K562 (cell line): Measurements from ENCODE around the gene ATP6V1F. TPM values are rescaled to one million over a fixed set of nuclear protein-coding genes. Genes with fewer than 3 reads are reported as not detected.

ENCODE experiments used
- ATF2 ChIP-seq: sonication (generic); formaldehyde crosslinking; IDR thresholded peaks from 2 replicates; pipeline ENCODE4 v1.8.1; 2022; ENCODE audit warnings: missing genetic modification reagents
- CBFA2T3 ChIP-seq: fragments of 450-650 bp; IDR thresholded peaks from 2 replicates; pipeline ENCODE4 v1.6.1; 2017
- CBX2 ChIP-seq: fragments of 200-600 bp; sonication (generic); IDR thresholded peaks from one replicate; pipeline ENCODE4 v1.6.1; 2012; ENCODE audit warnings: mild to moderate bottlenecking, low read length, inconsistent platforms; ENCODE audit not compliant: insufficient read depth, poor library complexity, severe bottlenecking
- CBX8 ChIP-seq: fragments of 200-600 bp; sonication (generic); IDR thresholded peaks from 2 replicates; pipeline ENCODE4 v1.6.1; 2012; ENCODE audit warnings: borderline replicate concordance, mixed run types, low read depth, mild to moderate bottlenecking, moderate library complexity, mixed read lengths, low read length, control low read depth, inconsistent platforms; ENCODE audit not compliant: poor library complexity, severe bottlenecking; ENCODE audit errors: extremely low read depth
- CHD2 ChIP-seq: IDR thresholded peaks from 2 replicates; pipeline ENCODE4 v1.6.1; 2011; ENCODE audit warnings: low read depth, low read length
- CREB3 ChIP-seq: fragments of 450-650 bp; conservative IDR thresholded peaks from 2 replicates; pipeline ENCODE4 v1.6.1; 2016; ENCODE audit warnings: missing genetic modification characterization, low read depth, mild to moderate bottlenecking, missing compliant biosample characterization, moderate library complexity
- E2F4 ChIP-seq: sonication (generic); formaldehyde crosslinking; IDR thresholded peaks from 2 replicates; pipeline ENCODE4 v1.8.0; 2022; ENCODE audit warnings: mild to moderate bottlenecking, low read depth, missing genetic modification reagents
- FOS ChIP-seq: IDR thresholded peaks from 3 replicates; pipeline ENCODE4 v1.6.1; 2011; ENCODE audit not compliant: insufficient read length; ENCODE audit errors: extremely low read depth
- FOXP1 ChIP-seq: sonication (generic); formaldehyde crosslinking; IDR thresholded peaks from 2 replicates; pipeline ENCODE4 v1.8.0; 2022; ENCODE audit warnings: mild to moderate bottlenecking, missing genetic modification reagents
- HEY1 ChIP-seq: fragments of 250-450 bp; sonication (Bioruptor Pico); IDR thresholded peaks from 2 replicates; pipeline ENCODE4 v1.5.0; 2020; ENCODE audit warnings: mild to moderate bottlenecking, moderate library complexity, borderline replicate concordance
- MTA1 ChIP-seq: fragments of 450-650 bp; IDR thresholded peaks from 2 replicates; pipeline ENCODE4 v1.6.1; 2017; ENCODE audit warnings: borderline replicate concordance
- MXI1 ChIP-seq: IDR thresholded peaks from 2 replicates; pipeline ENCODE4 v1.6.1; 2011; ENCODE audit warnings: low read depth, mild to moderate bottlenecking, improper control_type of control experiment, low read length
- NCOA2 ChIP-seq, 2 experiments: fragments of 450-650 bp; IDR thresholded peaks; 2 replicates each; pipeline ENCODE4 v1.6.1; 2018; ENCODE audit warnings: mild to moderate bottlenecking in 2 of 2, moderate library complexity in 1 of 2; ENCODE audit not compliant: partially characterized antibody in 2 of 2
- POLR2G ChIP-seq: fragments of 200-400 bp; formaldehyde crosslinking; IDR thresholded peaks from 2 replicates; pipeline ENCODE4 v1.6.1; 2017; ENCODE audit warnings: low read depth, mild to moderate bottlenecking, antibody characterized with exemption, low read length, moderate library complexity
- PTBP1 ChIP-seq: fragments of 200-400 bp; formaldehyde crosslinking; IDR thresholded peaks from 2 replicates; pipeline ENCODE4 v1.6.1; 2017; ENCODE audit warnings: low read depth, low read length
- RFX5 ChIP-seq: IDR thresholded peaks from 2 replicates; pipeline ENCODE4 v1.6.1; 2011; ENCODE audit warnings: low read depth, mild to moderate bottlenecking, improper control_type of control experiment, low read length
- SREBF1 ChIP-seq: fragments of 150-350 bp; IDR thresholded peaks from 2 replicates; pipeline ENCODE4 v1.6.1; 2014; ENCODE audit warnings: antibody characterized with exemption, low read depth, low read length, borderline replicate concordance
- ZBTB49 ChIP-seq: sonication (generic); formaldehyde crosslinking; IDR thresholded peaks from 2 replicates; pipeline ENCODE4 v1.8.0; 2022; ENCODE audit warnings: missing genetic modification reagents, mild to moderate bottlenecking, borderline replicate concordance
- ZNF165 ChIP-seq: fragments of 250-450 bp; sonication (Bioruptor Pico); IDR thresholded peaks from 2 replicates; pipeline ENCODE4 v1.4.0; 2020; ENCODE audit warnings: borderline replicate concordance
- ZNF584 ChIP-seq: fragments of 200-800 bp; sonication (Bioruptor generic); IDR thresholded peaks from 2 replicates; pipeline ENCODE4 v1.6.1; 2016; ENCODE audit warnings: low read depth, mild to moderate bottlenecking, missing genetic modification characterization, missing compliant biosample characterization
- ZNF79 ChIP-seq: fragments of 250-450 bp; sonication (Bioruptor Pico); IDR thresholded peaks from 2 replicates; pipeline ENCODE4 v1.4.0; 2020; ENCODE audit warnings: low read depth, mild to moderate bottlenecking, moderate library complexity
- polyA plus RNA-seq, 8 experiments: library from polyadenylated mRNA; depleted of rRNA in 4 of 8; stranded (reverse) in 5 of 8; unstranded in 3 of 8; fragments of >200 nt; fragmentation: Nextera tagmentation in 2 of 8; fragmentation: Illumina TruSeq in 1 of 8; extraction: Ambion mirVana in 2 of 8; extraction: Trizol in 1 of 8; gene quantifications; 2 replicates each; pipeline versions ENCODE4 v1.2.1 to v1.2.3, GENCODE V29; 2011 to 2014; ENCODE audit warnings: inconsistent platforms in 1 of 8, missing spikeins in 1 of 8
- total RNA-seq, 7 experiments: library from RNA; depleted of rRNA in 6 of 7; stranded (reverse); fragments of >200 nt in 6 of 7; fragmentation: Illumina TruSeq in 2 of 7; extraction: Trizol in 2 of 7; gene quantifications; 2 replicates each; pipeline versions ENCODE4 v1.2.1 to v1.2.3, GENCODE V29; 2011 to 2021; ENCODE audit warnings: low replicate concordance in 1 of 7

Gene ATP6V1F
- total and polyA plus RNA-seq, 9 of the 15 experiments (the other 6 are each of a cell fraction or from before 2014, with no cell fraction given) = 206 to 1,123 (median 542) TPM

GRCh38 chr7:128860158-128861073 is 2.2 kb upstream of the ATP6V1F start (continued):
- TF ChIP-seq E2F4 (CRISPR knock-in tag) = no peak
- 0 out of 2 replicates have a peak, but pooled peaks have one; percentile 4 for TF ChIP-seq SREBF1
- no peak for TF ChIP-seq ATF2
- peak; percentile 83; the same call in 1 of the 2 replicates for TF ChIP-seq ZBTB49 (CRISPR knock-in tag)
- peak; percentile 98 for TF ChIP-seq CBFA2T3
- TF ChIP-seq HEY1 (CRISPR knock-in tag) = no peak
- no peak for TF ChIP-seq NCOA2 (IDR thresholded peaks at IDR 0.05; ENCODE audit: partially characterized antibody in 2 of 2)
- no peak for TF ChIP-seq ZNF79 (CRISPR knock-in tag)
- TF ChIP-seq CHD2 = no peak; the same call in 1 of the 2 replicates
- peak; percentile 36; the same call in 1 of the 2 replicates for TF ChIP-seq FOXP1 (CRISPR knock-in tag)
- no peak for TF ChIP-seq RFX5
- 0 out of 2 replicates have a peak, but pooled peaks have one; percentile 19 for TF ChIP-seq CREB3 (tag)
- TF ChIP-seq POLR2G = peak; percentile 63
- no peak for TF ChIP-seq ZNF165 (CRISPR knock-in tag)
- TF ChIP-seq MTA1 = peak; percentile 90
- TF ChIP-seq ZNF584 = no peak; the same call in 1 of the 2 replicates
- TF ChIP-seq MXI1 = 0 out of 2 replicates have a peak, but pooled peaks have one; percentile 20
- TF ChIP-seq CBX8 = no peak
- TF ChIP-seq FOS = no peak
- no peak for TF ChIP-seq CBX2
- no peak for TF ChIP-seq PTBP1
